CD14-positive monocyte (primary cell): Measurements from ENCODE around the gene CCNI2. TPM values are rescaled to one million over a fixed set of nuclear protein-coding genes. Genes with fewer than 3 reads are reported as not detected.

ENCODE experiments used
- DNase-seq, 3 donors: peaks; one replicate each; pipeline ENCODE4 v3.0.0-alpha.2; 2011 to 2022
- H2AFZ ChIP-seq: 2 replicates; pipeline ENCODE4 v1.6.0; 2012; ENCODE audit warnings: mild to moderate bottlenecking, low read depth, low read length, inconsistent platforms; ENCODE audit not compliant: insufficient read depth, poor library complexity, severe bottlenecking
- H3K27ac ChIP-seq, 2 donors: 1 replicate in 1 of 2; 2 replicates in 1 of 2; pipeline ENCODE4 v1.5.1; 2012 to 2013; ENCODE audit warnings: low read length in 2 of 2, control low read depth in 1 of 2, inconsistent platforms in 1 of 2, low read depth in 1 of 2, mild to moderate bottlenecking in 1 of 2
- H3K27me3 ChIP-seq, 2 donors: one replicate each; pipeline versions ENCODE4 v1.6.0 to v1.6.1; 2011 to 2013; ENCODE audit warnings: low read length in 2 of 2; ENCODE audit not compliant: control insufficient read depth in 2 of 2, insufficient read depth in 2 of 2
- H3K36me3 ChIP-seq, 2 donors: replicated peaks in 1 of 2; 1 replicate in 1 of 2; 2 replicates in 1 of 2; pipeline versions ENCODE4 v1.5.1 to v1.6.1; 2012 to 2013; ENCODE audit warnings: low read length in 2 of 2, control low read depth in 1 of 2, inconsistent platforms in 1 of 2, mild to moderate bottlenecking in 1 of 2; ENCODE audit not compliant: insufficient read depth in 2 of 2, control insufficient read depth in 1 of 2
- H3K4me1 ChIP-seq, 2 donors: 1 replicate in 1 of 2; 2 replicates in 1 of 2; pipeline versions ENCODE4 v1.5.1 to v1.6.1; 2012 to 2013; ENCODE audit warnings: low read length in 2 of 2, control low read depth in 1 of 2, inconsistent platforms in 1 of 2, mild to moderate bottlenecking in 1 of 2, moderate library complexity in 1 of 2; ENCODE audit not compliant: insufficient read depth in 2 of 2, control insufficient read depth in 1 of 2
- H3K4me2 ChIP-seq: replicated peaks from 2 replicates; pipeline ENCODE3; 2012; ENCODE audit warnings: low read length, moderate library complexity, mild to moderate bottlenecking; ENCODE audit not compliant: poor library complexity, severe bottlenecking; ENCODE audit errors: extremely low read depth
- H3K4me3 ChIP-seq, 3 experiments: fragments of 200-600 bp in 1 of 3; sonication (generic) in 1 of 3; replicated peaks in 1 of 3; 1 replicate in 2 of 3; 2 replicates in 1 of 3; pipeline ENCODE4 v1.5.1; 2011 to 2013; ENCODE audit warnings: low read length in 3 of 3, mild to moderate bottlenecking in 3 of 3, control low read depth in 2 of 3, low read depth in 2 of 3, inconsistent platforms in 1 of 3, moderate library complexity in 1 of 3
- H3K79me2 ChIP-seq: 2 replicates; pipeline ENCODE4 v1.6.0; 2012; ENCODE audit warnings: mild to moderate bottlenecking, control low read depth, inconsistent platforms, low read length, moderate library complexity; ENCODE audit not compliant: insufficient read depth
- H3K9ac ChIP-seq: 2 replicates; pipeline ENCODE4 v1.6.0; 2017; ENCODE audit warnings: low read length, mild to moderate bottlenecking; ENCODE audit not compliant: insufficient read depth, poor library complexity, severe bottlenecking
- H3K9me3 ChIP-seq, 2 donors: replicated peaks in 1 of 2; 1 replicate in 1 of 2; 2 replicates in 1 of 2; pipeline versions ENCODE4 v1.5.1 to v1.6.1; 2012 to 2013; ENCODE audit warnings: low read length in 2 of 2, control low read depth in 1 of 2; ENCODE audit not compliant: control insufficient read depth in 1 of 2, insufficient read depth in 1 of 2
- H4K20me1 ChIP-seq: 2 replicates; pipeline ENCODE4 v1.6.0; 2012; ENCODE audit warnings: mild to moderate bottlenecking, low read length, control low read depth, moderate library complexity; ENCODE audit not compliant: insufficient read depth
- H3K27ac Mint-ChIP-seq, 7 donors: one replicate each; pipeline ENCODE4 v1.8.0; 2020; ENCODE audit warnings: mild to moderate bottlenecking in 7 of 7, mixed read lengths in 7 of 7, moderate library complexity in 6 of 7, inconsistent platforms in 2 of 7
- H3K27me3 Mint-ChIP-seq, 3 donors: one replicate each; pipeline ENCODE4 v1.8.0; 2021 to 2022; ENCODE audit warnings: low read depth in 3 of 3, mild to moderate bottlenecking in 3 of 3, mixed read lengths in 3 of 3, moderate library complexity in 3 of 3, inconsistent platforms in 1 of 3
- H3K36me3 Mint-ChIP-seq, 2 donors: one replicate each; pipeline ENCODE4 v1.8.0; 2020; ENCODE audit warnings: mixed read lengths in 2 of 2, inconsistent platforms in 1 of 2, mild to moderate bottlenecking in 1 of 2
- H3K4me1 Mint-ChIP-seq: one replicate; pipeline ENCODE4 v1.8.0; 2020; ENCODE audit warnings: mild to moderate bottlenecking, mixed read lengths
- H3K4me3 Mint-ChIP-seq, 2 donors: one replicate each; pipeline ENCODE4 v1.8.0; 2020; ENCODE audit warnings: mild to moderate bottlenecking in 2 of 2, mixed read lengths in 2 of 2, moderate library complexity in 1 of 2
- H3K9me3 Mint-ChIP-seq, 7 donors: one replicate each; pipeline ENCODE4 v1.8.0; 2020 to 2022; ENCODE audit warnings: mixed read lengths in 7 of 7, mild to moderate bottlenecking in 6 of 7, moderate library complexity in 6 of 7, inconsistent platforms in 2 of 7
- WGBS: methylation state at CpG from one replicate; pipeline ENCODE4 v1.1.5; 2013; ENCODE audit warnings: missing lambda C conversion rate; ENCODE audit not compliant: insufficient coverage; 5-methylcytosine and 5-hydroxymethylcytosine counted together
- intact Hi-C, 2 donors: fragments of 100-400 bp; cut with micrococcal nuclease; formaldehyde crosslinking; loops; one replicate each; pipeline versions ENCODE4 v1.15.0 to v1.15.1; 2023
- polyA plus RNA-seq, 3 donors: library from polyadenylated mRNA; depleted of rRNA in 1 of 3; unstranded in 2 of 3; stranded (reverse) in 1 of 3; fragments of 300-500 nt in 2 of 3; fragments of >200 nt in 1 of 3; fragmentation: Illumina TruSeq in 2 of 3; gene quantifications; 1 replicate in 2 of 3; 2 replicates in 1 of 3; pipeline ENCODE4 v1.2.3, GENCODE V29; 2012 to 2021
- TF ChIP-seq, protein P1 (sequence below): fragments of 200-600 bp; IDR thresholded peaks from one replicate; pipeline ENCODE4 v1.8.0; 2022; ENCODE audit warnings: antibody characterized with exemption, mild to moderate bottlenecking

Gene CCNI2
- polyA plus RNA-seq, 3 donors = 0.72 TPM; not detected in 2

DNA sequence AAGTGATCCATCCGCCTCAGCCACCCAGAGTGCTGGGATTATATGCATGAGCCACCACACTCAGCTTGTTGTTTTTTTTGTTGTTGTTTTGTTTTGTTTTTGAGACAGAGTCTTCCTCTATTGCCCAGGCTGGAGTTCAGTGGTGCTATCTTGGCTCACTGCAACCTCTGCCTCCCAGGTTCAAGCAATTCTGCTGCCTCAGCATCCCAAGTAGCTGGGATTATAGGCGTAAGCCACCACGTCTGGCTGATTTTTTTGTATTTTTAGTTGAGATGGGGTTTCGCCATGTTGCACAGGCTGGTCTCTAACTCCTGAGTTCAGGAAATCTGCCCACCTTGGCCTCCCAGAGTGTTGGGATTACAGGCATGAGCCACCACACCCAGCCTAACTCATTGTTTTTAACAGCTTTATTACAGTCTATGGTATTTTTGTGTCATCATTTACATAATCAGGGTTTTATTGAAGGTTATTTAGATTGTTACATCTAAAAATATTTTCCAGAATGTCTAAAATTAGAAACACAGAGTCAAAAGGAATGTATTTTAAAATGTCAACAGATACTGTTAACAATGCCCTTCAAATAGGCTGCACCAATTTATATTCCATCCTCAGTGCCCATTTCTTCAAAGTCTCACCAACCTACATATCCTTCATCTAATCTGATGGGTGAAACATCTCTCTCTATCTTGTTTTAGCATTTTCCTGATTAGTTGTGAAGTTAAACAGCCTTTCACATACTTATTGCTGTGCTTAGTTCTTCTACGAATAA is 28.5 kb upstream of the CCNI2 start:
- Histone ChIP-seq H3K9ac (no peak overlapping the region), H3K4me1 (no peaks in the 10 kb centered on the region), H3K27me3 (no peaks in the 10 kb centered on the region), H2AFZ (no peak overlapping the region), H3K4me2 (no peak overlapping the region), H3K27ac (no peak overlapping the region), H3K9me3 (no peaks in the 10 kb centered on the region), H3K4me3 (no peak overlapping the region), H4K20me1 (no peaks in the 10 kb centered on the region), H3K79me2 (no peaks in the 10 kb centered on the region), H3K36me3 (no peaks in the 10 kb centered on the region)
- WGBS = 100% methylated on average over 1 of the region's 5 CpGs
- H3K36me3 Mint-ChIP-seq = no peaks in the 10 kb centered on the region
- H3K9me3 Mint-ChIP-seq = peaks cover 0 to 2% (median 0%) of the 10 kb centered on the region in 7 donors
- H3K27me3 Mint-ChIP-seq = peaks cover 1 to 2% (median 1%) of the 10 kb centered on the region in 3 donors
- no peak overlapping the region for H3K4me3 Mint-ChIP-seq
- TF ChIP-seq, protein P1, sequence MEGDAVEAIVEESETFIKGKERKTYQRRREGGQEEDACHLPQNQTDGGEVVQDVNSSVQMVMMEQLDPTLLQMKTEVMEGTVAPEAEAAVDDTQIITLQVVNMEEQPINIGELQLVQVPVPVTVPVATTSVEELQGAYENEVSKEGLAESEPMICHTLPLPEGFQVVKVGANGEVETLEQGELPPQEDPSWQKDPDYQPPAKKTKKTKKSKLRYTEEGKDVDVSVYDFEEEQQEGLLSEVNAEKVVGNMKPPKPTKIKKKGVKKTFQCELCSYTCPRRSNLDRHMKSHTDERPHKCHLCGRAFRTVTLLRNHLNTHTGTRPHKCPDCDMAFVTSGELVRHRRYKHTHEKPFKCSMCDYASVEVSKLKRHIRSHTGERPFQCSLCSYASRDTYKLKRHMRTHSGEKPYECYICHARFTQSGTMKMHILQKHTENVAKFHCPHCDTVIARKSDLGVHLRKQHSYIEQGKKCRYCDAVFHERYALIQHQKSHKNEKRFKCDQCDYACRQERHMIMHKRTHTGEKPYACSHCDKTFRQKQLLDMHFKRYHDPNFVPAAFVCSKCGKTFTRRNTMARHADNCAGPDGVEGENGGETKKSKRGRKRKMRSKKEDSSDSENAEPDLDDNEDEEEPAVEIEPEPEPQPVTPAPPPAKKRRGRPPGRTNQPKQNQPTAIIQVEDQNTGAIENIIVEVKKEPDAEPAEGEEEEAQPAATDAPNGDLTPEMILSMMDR = no peak
- H3K27ac Mint-ChIP-seq = no peak overlapping the region
- DNase-seq = no peak
- H3K4me1 Mint-ChIP-seq = peaks cover 3% of the 10 kb centered on the region
- intact Hi-C loops = no loop called here

DNA sequence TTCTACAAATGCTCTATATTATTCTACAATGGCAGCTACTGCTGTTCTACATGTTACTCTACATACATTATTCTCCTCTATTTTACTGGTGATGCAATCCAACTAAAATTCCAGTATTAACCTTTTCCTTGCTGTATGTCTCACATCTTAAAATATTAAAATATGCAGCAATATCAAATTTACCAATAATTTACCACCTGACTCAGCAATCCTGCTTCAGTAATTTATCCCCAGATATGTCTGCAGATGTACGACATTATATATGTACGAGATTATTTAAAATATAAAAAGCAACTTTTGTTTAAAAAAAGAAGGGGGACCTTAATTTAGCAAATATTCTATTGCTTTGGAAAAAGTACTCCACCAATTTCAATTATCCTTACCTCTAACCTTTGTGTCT is 21.5 kb upstream of the CCNI2 start:
- Mint-ChIP-seq H3K27me3 (peaks cover 0 to 1% (median 0%) of the 10 kb centered on the region in 3 donors), H3K36me3 (no peaks in the 10 kb centered on the region), H3K4me3 (no peak overlapping the region), H3K4me1 (no peaks in the 10 kb centered on the region), H3K9me3 (peaks cover 0 to 2% (median 0%) of the 10 kb centered on the region in 7 donors), H3K27ac (no peak overlapping the region)
- Histone ChIP-seq H2AFZ (no peak overlapping the region), H3K27me3 (no peaks in the 10 kb centered on the region), H3K79me2 (no peaks in the 10 kb centered on the region), H3K4me1 (no peaks in the 10 kb centered on the region), H3K9ac (no peak overlapping the region), H4K20me1 (no peaks in the 10 kb centered on the region), H3K36me3 (no peaks in the 10 kb centered on the region), H3K4me2 (no peak overlapping the region), H3K4me3 (no peak overlapping the region), H3K27ac (no peak overlapping the region), H3K9me3 (no peaks in the 10 kb centered on the region)
- no CpG with 5 or more reads among the region's 2 CpGs for WGBS
- TF ChIP-seq, protein P1 = no peak
- no peak for DNase-seq
- intact Hi-C loops = no loop called here
